DND-41 (cell line): Measurements from ENCODE around the gene HOXD8.

Experiments
- EZH2 ChIP-seq: IDR thresholded peaks from 3 replicates; pipeline ENCODE4 v1.6.1; 2012; ENCODE audit warnings: borderline replicate concordance, low read depth, mild to moderate bottlenecking, moderate library complexity, low read length, inconsistent platforms; ENCODE audit not compliant: severe bottlenecking
- TF ChIP-seq, protein P1 (sequence below): IDR thresholded peaks from 2 replicates; pipeline ENCODE4 v1.5.1; 2012; ENCODE audit warnings: borderline replicate concordance, low read length, moderate library complexity, mild to moderate bottlenecking; ENCODE audit not compliant: poor library complexity, severe bottlenecking; ENCODE audit errors: extremely low read depth

DNA sequence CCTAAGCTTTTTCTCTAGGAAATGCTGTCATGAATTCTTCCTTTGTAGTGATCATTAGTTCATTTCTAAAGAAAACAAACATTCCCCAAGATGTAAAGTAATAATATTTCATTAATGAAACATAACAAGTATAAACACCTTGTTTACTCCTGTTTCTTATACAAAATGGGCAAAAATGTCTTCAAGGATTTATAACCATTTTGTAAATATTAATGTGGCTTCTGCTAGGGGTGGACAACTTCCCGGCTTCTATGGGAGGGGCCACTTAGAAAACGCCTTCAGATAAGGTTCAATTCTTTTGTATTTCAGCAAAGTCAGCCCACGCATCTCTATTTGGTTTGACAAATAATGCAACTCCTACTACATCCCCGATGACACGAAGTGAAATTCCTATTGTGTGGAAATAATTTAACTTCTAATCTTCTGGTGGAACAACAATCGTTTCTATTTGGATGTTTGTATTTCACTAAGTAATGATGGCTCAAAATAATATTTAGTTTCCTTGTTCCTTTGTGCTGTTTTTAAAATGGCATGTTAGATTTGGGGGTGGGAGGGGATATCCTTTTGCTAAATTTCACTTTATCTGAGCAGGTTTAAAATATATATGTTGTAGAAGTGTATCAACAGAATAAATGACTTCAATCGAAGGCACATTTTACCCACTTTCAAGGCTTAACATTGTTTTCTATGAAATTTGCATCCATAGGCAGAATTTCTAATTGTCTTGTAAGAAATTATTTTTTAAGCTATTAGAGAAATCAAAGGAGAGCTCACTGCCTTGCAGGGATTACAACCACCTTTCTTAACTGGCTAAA is 44.3 kb downstream of the HOXD8 start:
- TF ChIP-seq, protein P1, sequence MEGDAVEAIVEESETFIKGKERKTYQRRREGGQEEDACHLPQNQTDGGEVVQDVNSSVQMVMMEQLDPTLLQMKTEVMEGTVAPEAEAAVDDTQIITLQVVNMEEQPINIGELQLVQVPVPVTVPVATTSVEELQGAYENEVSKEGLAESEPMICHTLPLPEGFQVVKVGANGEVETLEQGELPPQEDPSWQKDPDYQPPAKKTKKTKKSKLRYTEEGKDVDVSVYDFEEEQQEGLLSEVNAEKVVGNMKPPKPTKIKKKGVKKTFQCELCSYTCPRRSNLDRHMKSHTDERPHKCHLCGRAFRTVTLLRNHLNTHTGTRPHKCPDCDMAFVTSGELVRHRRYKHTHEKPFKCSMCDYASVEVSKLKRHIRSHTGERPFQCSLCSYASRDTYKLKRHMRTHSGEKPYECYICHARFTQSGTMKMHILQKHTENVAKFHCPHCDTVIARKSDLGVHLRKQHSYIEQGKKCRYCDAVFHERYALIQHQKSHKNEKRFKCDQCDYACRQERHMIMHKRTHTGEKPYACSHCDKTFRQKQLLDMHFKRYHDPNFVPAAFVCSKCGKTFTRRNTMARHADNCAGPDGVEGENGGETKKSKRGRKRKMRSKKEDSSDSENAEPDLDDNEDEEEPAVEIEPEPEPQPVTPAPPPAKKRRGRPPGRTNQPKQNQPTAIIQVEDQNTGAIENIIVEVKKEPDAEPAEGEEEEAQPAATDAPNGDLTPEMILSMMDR: no peak
- TF ChIP-seq EZH2: no peak
